SK-N-MC (cell line): Measurements from ENCODE around the gene RCBTB2.

Experiments
- DNase-seq: peaks from one replicate; pipeline ENCODE4 v3.0.0-alpha.2; 2011; ENCODE audit warnings: low read depth, low spot score
- H3K27ac ChIP-seq: fragments of 200-600 bp; sonication (generic); 2 replicates; pipeline ENCODE4 v1.5.1; 2016; ENCODE audit warnings: mixed run types
- H3K36me3 ChIP-seq: fragments of 200-600 bp; sonication (generic); 2 replicates; pipeline ENCODE4 v1.6.1; 2017; ENCODE audit warnings: antibody characterized with exemption, low read length, mixed read lengths; ENCODE audit not compliant: insufficient read depth
- H3K4me3 ChIP-seq: fragments of 200-600 bp; sonication (generic); 2 replicates; pipeline ENCODE4 v1.5.1; 2016
- H3K9ac ChIP-seq: fragments of 200-600 bp; sonication (generic); 2 replicates; pipeline ENCODE4 v1.8.0; 2017; ENCODE audit warnings: mixed run types, mixed read lengths; ENCODE audit not compliant: insufficient read length
- H3K9me3 ChIP-seq: fragments of 200-600 bp; sonication (generic); 2 replicates; pipeline ENCODE4 v1.6.1; 2017; ENCODE audit warnings: low read depth, mild to moderate bottlenecking, antibody characterized with exemption, low read length, moderate library complexity, mixed read lengths
- EZH2 ChIP-seq: fragments of 200-600 bp; sonication (generic); IDR thresholded peaks from one replicate; pipeline ENCODE4 v1.6.1; 2017; ENCODE audit warnings: antibody characterized with exemption
- FOXP2 ChIP-seq: optimal IDR thresholded peaks from 2 replicates; pipeline ENCODE3; 2011; ENCODE audit warnings: mild to moderate bottlenecking, moderate library complexity; ENCODE audit not compliant: insufficient read depth; ENCODE audit errors: extremely low read length, control extremely low read depth
- POLR2AphosphoS5 ChIP-seq: IDR thresholded peaks from 2 replicates; pipeline ENCODE4 v1.6.1; 2012; ENCODE audit warnings: mild to moderate bottlenecking, low read depth, low read length, borderline replicate concordance

RCBTB2 gene

DNA sequence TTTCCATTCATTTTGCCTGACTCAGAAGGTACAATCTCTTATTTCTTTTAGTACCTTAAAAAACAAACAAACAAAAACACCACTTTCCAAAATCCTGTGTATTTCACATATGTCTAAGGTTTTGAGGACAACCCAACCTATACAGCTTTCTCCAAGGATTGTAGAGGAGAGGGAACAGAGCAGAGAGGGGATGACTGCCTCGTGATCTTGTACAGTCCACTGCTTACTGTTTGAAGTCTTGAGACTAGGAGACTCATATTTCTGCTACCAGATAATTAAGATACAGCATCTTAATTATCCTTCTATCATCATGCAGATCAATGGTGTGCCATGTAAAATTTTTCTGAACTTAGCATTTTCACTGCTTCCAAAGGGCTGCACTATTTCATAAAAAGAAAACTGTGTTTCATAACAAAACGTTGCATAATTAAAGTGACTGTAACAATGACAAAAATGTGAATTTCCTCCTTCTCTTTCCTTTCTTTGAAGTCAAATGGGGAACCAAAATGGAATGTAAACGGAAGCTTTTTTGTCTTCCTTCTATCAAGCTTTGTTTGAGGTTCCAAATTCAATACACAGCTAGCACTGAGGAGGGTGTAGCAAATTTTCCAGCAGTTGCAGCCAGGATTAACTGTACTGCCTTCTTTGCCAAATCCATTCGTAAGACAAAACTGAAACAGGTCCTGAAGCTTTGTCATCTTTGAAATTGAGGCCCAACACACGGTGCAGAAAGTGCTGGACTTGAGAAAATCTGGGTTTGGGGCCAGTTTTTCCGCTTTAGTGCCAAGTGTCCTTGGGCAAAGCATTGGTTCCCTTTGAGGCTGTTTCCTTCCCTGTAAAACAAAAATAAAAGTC lies 34.9 kb upstream of the RCBTB2 start:
- DNase-seq: no peak
- Histone ChIP-seq H3K4me3 (no peak overlapping the region), H3K9ac (no peak overlapping the region), H3K27ac (no peak overlapping the region), H3K9me3 (no peaks in the 10 kb centered on the region), H3K36me3 (no peaks in the 10 kb centered on the region)
- TF ChIP-seq FOXP2 (no peak), POLR2AphosphoS5 (no peak)

DNA sequence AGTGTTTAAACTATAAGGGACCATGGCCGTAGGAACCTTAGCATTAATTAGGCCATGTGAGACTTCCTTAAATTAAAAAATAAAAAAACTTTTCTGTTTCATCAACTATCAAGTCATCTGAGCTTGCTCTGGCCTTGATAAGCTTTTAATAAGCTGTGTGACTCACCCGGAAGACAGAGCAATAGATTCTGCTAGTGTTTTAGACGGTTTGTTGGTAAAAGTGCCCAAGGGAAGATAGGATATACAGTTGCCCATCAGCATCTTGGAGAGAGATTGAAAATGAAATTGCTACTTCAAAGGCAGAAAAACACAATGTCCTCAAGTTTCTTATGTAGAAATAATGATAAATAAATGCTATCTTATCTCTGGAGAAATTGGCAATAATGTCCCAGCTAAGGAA lies 31.2 kb upstream of the RCBTB2 start:
- Histone ChIP-seq H3K9me3 (no peaks in the 10 kb centered on the region), H3K4me3 (no peak overlapping the region), H3K9ac (no peak overlapping the region), H3K27ac (no peak overlapping the region), H3K36me3 (no peaks in the 10 kb centered on the region)
- DNase-seq: no peak
- no peak for TF ChIP-seq FOXP2
- TF ChIP-seq POLR2AphosphoS5: no peak

DNA sequence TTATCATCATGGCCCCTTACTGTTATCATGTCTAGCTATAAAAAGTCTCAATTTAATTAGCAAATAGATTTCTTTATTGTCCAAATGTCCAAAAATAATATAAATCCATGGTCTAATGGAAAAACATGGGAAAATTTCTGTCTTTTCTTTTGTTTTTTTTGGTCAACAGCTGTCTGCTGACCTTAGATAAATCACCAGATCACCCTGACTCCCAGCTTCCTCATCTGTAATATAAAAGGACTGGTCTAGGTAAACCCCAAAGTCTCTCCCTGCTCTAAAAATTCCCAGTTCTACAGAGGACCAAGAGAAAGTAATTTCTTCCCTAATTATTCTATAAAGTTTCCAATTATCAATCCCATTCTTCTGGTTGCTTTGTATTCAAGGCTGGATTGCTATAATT lies 30.7 kb upstream of the RCBTB2 start:
- no peak overlapping the region for H3K27ac ChIP-seq

DNA sequence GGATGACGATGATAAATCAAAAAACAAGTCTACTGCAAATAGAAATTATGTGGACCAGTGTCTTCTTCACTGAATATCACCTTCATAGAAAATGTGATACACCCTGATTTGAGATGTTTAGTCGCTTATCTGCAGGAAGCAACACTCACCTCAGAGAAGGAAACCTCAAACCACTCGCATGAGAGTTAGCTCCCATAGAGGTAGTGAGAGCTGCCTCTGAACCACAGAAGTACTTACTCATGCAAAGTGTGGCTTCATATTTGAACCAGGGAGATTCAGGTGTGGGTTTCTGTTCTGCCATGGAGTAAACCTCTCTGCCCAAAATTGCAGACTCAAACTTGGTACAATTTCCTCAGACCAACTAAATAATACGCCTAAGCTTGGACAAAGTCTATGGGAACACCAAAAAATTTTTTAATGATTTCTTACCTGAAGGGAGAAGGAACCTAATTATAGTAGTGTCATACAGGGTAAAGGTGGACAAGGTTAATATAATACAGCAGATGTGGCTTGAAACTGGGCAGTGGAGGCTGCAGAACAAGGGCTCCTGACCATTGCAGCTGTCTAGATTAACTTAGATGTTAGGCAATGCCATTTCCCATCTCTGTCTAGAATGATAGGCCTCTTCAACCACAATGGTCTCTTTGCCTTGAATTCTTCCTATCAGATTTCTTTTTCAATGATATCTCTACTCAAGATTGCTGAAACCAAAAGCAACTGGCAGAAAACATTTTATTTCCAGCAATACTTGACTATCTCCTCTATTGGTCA lies 29.6 kb upstream of the RCBTB2 start:
- H3K9me3 ChIP-seq: no peaks in the 10 kb centered on the region
- H3K4me3 ChIP-seq: no peak overlapping the region
- H3K9ac ChIP-seq: no peak overlapping the region
- H3K27ac ChIP-seq: no peak overlapping the region
- no peak for TF ChIP-seq POLR2AphosphoS5
- no peak for TF ChIP-seq FOXP2
- TF ChIP-seq EZH2: no peak
- no peaks in the 10 kb centered on the region for H3K36me3 ChIP-seq
- no peak for DNase-seq

More for the DNA sequence above, 30.7 kb upstream of the RCBTB2 start:
- no peak for TF ChIP-seq EZH2
- no peak for TF ChIP-seq FOXP2
- TF ChIP-seq POLR2AphosphoS5: no peak
- DNase-seq: no peak
- H3K9ac ChIP-seq: no peak overlapping the region
- H3K9me3 ChIP-seq: no peaks in the 10 kb centered on the region
- H3K4me3 ChIP-seq: no peak overlapping the region
- no peaks in the 10 kb centered on the region for H3K36me3 ChIP-seq

DNA sequence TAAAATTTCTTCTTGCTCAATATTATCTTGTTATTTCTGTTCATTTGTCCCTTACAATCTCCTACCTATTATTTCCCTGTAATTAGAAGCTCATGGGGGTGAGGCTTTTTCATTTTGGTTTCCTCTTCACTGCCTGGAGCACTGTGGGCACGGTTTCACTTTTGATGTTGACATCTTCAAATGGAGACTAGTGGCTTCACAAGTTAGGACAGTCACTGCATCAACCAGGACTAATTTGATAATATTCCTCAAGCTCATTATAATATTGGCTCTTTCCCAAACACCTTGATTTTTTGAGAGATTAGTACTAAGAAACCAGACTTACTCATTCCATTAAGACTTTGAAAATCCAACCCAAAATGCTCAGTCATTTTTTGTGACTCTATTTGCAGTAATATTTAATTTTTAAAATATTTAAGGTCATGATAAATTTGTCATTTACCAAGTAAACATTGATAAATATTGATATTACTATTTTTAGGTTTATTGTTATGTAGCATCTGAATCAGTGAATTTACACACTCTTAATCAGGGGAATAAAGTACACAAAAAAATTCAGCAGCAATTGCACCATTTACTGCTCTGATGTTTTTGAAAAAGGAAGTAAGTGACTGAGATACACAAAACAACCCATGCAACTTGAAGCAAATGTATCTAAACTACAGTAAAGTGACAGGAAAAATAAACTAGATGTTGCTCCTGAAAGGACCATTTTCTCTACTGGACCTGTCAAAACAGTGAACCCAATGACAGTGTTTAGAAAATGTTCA lies 28.8 kb upstream of the RCBTB2 start:
- no peak overlapping the region for H3K27ac ChIP-seq
- H3K4me3 ChIP-seq: no peak overlapping the region
- H3K9ac ChIP-seq: no peak overlapping the region

DNA sequence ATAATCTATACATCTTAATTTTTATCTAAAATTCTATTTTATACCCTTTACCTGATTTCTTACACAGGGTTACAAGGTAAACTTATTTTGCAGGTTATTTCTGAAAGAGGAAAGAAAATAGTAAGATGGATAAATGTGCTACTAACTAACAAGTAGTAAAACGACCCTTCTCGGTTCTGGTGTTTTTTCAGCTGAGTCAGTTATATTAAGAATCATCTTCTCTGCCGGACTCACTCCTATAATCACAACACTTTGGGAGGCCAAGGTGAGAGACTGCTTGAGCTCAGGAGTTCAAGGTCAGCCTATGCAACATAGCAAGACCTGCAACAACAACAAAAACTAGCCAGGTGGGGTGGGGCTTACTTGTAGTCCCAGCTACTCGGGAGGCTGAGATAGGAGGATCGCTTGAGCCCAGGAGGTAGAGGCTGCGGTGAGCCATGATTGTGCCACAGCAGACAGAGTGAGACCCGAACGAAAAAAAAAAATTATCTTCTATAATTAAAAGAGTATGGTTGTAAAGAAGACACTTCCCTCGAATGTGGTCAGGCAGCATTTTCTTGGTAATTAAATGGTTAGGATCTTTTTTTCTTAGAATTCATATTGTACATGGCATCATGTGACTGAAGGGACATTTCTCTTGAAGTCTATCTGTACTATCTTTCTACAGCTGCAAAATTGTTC lies 27.9 kb upstream of the RCBTB2 start:
- Histone ChIP-seq H3K4me3 (no peak overlapping the region), H3K9ac (no peak overlapping the region), H3K27ac (no peak overlapping the region), H3K36me3 (no peaks in the 10 kb centered on the region), H3K9me3 (no peaks in the 10 kb centered on the region)
- DNase-seq: no peak
- TF ChIP-seq EZH2 (no peak), FOXP2 (no peak), POLR2AphosphoS5 (no peak)

More for the DNA sequence above, 28.8 kb upstream of the RCBTB2 start:
- TF ChIP-seq FOXP2: no peak
- no peak for TF ChIP-seq EZH2
- no peak for TF ChIP-seq POLR2AphosphoS5
- no peak for DNase-seq
- Histone ChIP-seq H3K36me3 (no peaks in the 10 kb centered on the region), H3K9me3 (no peaks in the 10 kb centered on the region)

DNA sequence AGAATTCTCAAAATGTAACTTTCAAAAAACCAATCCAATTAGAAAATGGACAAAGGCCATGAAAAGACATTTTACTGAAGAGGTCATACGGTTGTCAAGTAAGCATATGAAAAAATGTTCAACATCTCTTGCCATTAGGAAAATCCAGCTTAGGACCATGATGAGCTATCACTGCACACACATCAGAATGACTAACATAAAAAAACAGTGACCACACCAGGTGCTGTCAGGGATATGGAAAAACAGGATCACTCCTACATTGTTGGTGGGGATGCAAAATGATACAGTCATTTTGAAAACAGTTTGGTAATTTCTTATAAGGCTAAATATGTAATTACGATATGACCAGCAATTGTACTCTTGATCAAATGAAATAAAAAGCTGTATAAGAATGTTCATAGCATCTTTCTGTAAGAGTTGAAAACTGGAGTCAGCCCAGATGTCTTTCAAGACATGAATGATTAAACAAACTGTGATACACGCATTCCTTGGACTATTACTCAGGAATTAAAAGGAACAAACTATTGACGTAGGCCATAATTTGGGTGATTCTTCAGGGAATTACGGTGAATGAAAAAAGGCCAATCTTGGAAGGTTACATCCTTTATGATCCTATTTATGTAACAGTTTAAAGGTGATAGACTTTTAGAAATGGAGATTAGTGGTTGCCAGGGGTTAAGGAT lies 26.9 kb upstream of the RCBTB2 start:
- H3K9ac ChIP-seq: no peak overlapping the region
- H3K36me3 ChIP-seq: no peaks in the 10 kb centered on the region
- no peak overlapping the region for H3K27ac ChIP-seq
- no peak for DNase-seq
- no peak for TF ChIP-seq FOXP2
- TF ChIP-seq EZH2: no peak
- no peak for TF ChIP-seq POLR2AphosphoS5
- H3K9me3 ChIP-seq: 0 out of 2 replicates have a peak, but pooled peaks cover 2% of the 10 kb centered on the region
- H3K4me3 ChIP-seq: no peak overlapping the region

- H3K9ac ChIP-seq: no peak overlapping the region
- H3K4me3 ChIP-seq: no peak overlapping the region
- H3K9me3 ChIP-seq: 0 out of 2 replicates have a peak, but pooled peaks cover 2% of the 10 kb centered on the region
- no peaks in the 10 kb centered on the region for H3K36me3 ChIP-seq
- TF ChIP-seq EZH2 (no peak), POLR2AphosphoS5 (no peak)
- no peak for DNase-seq
- H3K27ac ChIP-seq: no peak overlapping the region
Measured at GRCh38 chr13:48556817-48557216, 23.9 kb upstream of the RCBTB2 start.
